HepG2 (cell line): ENCODE data around the gene NECTIN2. TPM values are rescaled to one million over a fixed set of nuclear protein-coding genes. Genes with fewer than 3 reads are reported as not detected.

Experiments used
- FOXK1 ChIP-seq: sonication (generic); formaldehyde crosslinking; IDR thresholded peaks from 2 replicates; pipeline ENCODE4 v1.4.0; 2020; ENCODE audit warnings: low read depth, missing genetic modification reagents, borderline replicate concordance
- FOXO1 ChIP-seq: sonication (generic); formaldehyde crosslinking; IDR thresholded peaks from 2 replicates; pipeline ENCODE4 v1.4.0; 2020; ENCODE audit warnings: missing genetic modification reagents
- SAP130 ChIP-seq: IDR thresholded peaks from 2 replicates; pipeline ENCODE4 v1.6.1; 2016; ENCODE audit warnings: low read depth
- TBX2 ChIP-seq: sonication (generic); formaldehyde crosslinking; IDR thresholded peaks from 2 replicates; pipeline ENCODE4 v1.5.0; 2020; ENCODE audit warnings: missing genetic modification reagents, mild to moderate bottlenecking, borderline replicate concordance
- TEAD3 ChIP-seq: optimal IDR thresholded peaks from 2 replicates; pipeline ENCODE3; 2016; ENCODE audit warnings: borderline replicate concordance
- TOE1 ChIP-seq: sonication (generic); formaldehyde crosslinking; IDR thresholded peaks from 2 replicates; pipeline ENCODE4 v1.4.0; 2020; ENCODE audit warnings: mild to moderate bottlenecking, missing genetic modification reagents
- TP53 ChIP-seq: sonication (generic); formaldehyde crosslinking; conservative IDR thresholded peaks from 2 replicates; pipeline ENCODE4 v1.4.0; 2020; ENCODE audit warnings: missing genetic modification reagents
- ZFP90 ChIP-seq: sonication (generic); formaldehyde crosslinking; IDR thresholded peaks from 2 replicates; pipeline ENCODE4 v1.8.0; 2022; ENCODE audit warnings: missing genetic modification reagents, mild to moderate bottlenecking, inconsistent platforms, borderline replicate concordance
- ZNF329 ChIP-seq: sonication (generic); formaldehyde crosslinking; IDR thresholded peaks from 2 replicates; pipeline ENCODE4 v1.9.0; 2021; ENCODE audit warnings: low read depth, mild to moderate bottlenecking, missing genetic modification reagents
- ZNF484 ChIP-seq: sonication (generic); formaldehyde crosslinking; IDR thresholded peaks from 2 replicates; pipeline ENCODE4 v1.5.1; 2020; ENCODE audit warnings: mild to moderate bottlenecking, low read depth, missing genetic modification reagents, borderline replicate concordance
- ZNF589 ChIP-seq: sonication (generic); formaldehyde crosslinking; conservative IDR thresholded peaks from 2 replicates; pipeline ENCODE4 v1.8.0; 2022; ENCODE audit warnings: mild to moderate bottlenecking, moderate library complexity, missing genetic modification reagents
- ZSCAN12 ChIP-seq: sonication (generic); formaldehyde crosslinking; IDR thresholded peaks from 2 replicates; pipeline ENCODE4 v1.9.0; 2021; ENCODE audit warnings: mild to moderate bottlenecking, missing genetic modification reagents
- polyA plus RNA-seq, 8 experiments: library from polyadenylated mRNA; depleted of rRNA in 3 of 8; stranded (reverse) in 7 of 8; unstranded in 1 of 8; fragments of >200 nt; fragmentation: Illumina TruSeq in 4 of 8; extraction: Trizol in 4 of 8; gene quantifications; 2 replicates each; pipeline versions ENCODE4 v1.2.1 to v1.2.3, GENCODE V29; 2011 to 2016; ENCODE audit warnings: low read depth in 4 of 8, missing spikeins in 1 of 8, mixed read lengths in 1 of 8; ENCODE audit not compliant: insufficient read depth in 1 of 8
- total RNA-seq, 5 experiments: library from RNA; depleted of rRNA; stranded (reverse); fragments of >200 nt; fragmentation: Illumina TruSeq; extraction: Trizol; gene quantifications; 2 replicates each; pipeline ENCODE4 v1.2.3, GENCODE V29; 2016; ENCODE audit warnings: low read depth in 1 of 5
- TF ChIP-seq, protein P1 (sequence below): sonication (generic); formaldehyde crosslinking; IDR thresholded peaks from 2 replicates; pipeline ENCODE4 v1.5.1; 2020; ENCODE audit warnings: mild to moderate bottlenecking, missing genetic modification reagents, moderate library complexity
- TF ChIP-seq, protein P2 (sequence below): sonication (generic); formaldehyde crosslinking; IDR thresholded peaks from 2 replicates; pipeline ENCODE4 v1.8.1; 2023; ENCODE audit warnings: missing genetic modification reagents, inconsistent platforms, borderline replicate concordance
- TF ChIP-seq, protein P3 (sequence below): IDR thresholded peaks from 2 replicates; pipeline ENCODE4 v1.6.1; 2018; ENCODE audit warnings: missing genetic modification reagents, mild to moderate bottlenecking, missing compliant biosample characterization
- TF ChIP-seq, protein P4 (sequence below): sonication (generic); formaldehyde crosslinking; IDR thresholded peaks from 2 replicates; pipeline ENCODE4 v1.4.0; 2020; ENCODE audit warnings: missing genetic modification reagents
- TF ChIP-seq, protein P5 (sequence below): sonication (generic); formaldehyde crosslinking; IDR thresholded peaks from 2 replicates; pipeline ENCODE4 v1.8.0; 2022; ENCODE audit warnings: mild to moderate bottlenecking, missing genetic modification reagents, moderate library complexity
- TF ChIP-seq, protein P6 (sequence below): sonication (generic); formaldehyde crosslinking; IDR thresholded peaks from 2 replicates; pipeline ENCODE4 v1.8.0; 2022; ENCODE audit warnings: mild to moderate bottlenecking, missing genetic modification reagents, moderate library complexity

Gene NECTIN2
- total and polyA plus RNA-seq, 2 of the 13 experiments (the other 11 are each of a cell fraction or from before 2014, with no cell fraction given) = 75.4 to 114 TPM

DNA sequence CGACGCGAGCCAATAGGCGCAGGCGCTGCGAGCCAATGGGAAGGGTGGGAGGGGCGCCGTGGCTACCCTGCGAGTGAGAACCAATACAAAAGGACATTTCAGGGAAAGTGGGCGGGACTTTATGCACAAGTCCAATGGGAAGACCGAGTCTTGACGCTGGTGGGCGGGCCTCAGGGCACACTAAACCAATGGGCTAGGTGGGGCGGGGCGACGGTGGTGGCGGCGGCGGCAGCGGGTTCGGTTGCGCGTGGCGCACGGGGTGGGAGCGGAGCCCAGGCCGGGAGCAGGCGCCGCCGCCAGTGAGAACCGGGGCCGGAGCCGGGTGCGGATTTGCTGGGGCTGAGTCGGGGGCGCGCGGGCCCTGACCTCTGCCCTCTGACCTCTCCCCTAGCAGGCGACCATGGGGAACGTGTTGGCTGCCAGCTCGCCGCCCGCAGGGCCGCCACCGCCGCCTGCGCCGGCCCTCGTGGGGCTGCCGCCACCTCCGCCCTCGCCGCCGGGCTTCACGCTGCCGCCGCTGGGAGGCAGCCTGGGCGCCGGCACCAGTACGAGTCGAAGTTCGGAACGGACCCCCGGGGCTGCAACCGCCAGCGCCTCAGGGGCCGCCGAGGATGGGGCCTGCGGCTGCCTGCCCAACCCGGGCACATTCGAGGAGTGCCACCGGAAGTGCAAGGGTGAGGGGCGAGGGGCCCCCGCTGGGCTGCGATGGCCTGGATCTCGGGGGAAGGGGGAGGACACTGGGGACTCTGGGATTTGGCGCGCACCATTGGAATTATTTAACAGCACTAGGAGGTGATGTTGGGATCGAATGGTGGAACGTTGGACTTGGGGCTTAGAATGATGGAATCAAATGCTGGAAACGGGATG is 45.2 kb downstream of the NECTIN2 start, which contains the start of gene TOMM40 (continued):
- TF ChIP-seq, protein P1, sequence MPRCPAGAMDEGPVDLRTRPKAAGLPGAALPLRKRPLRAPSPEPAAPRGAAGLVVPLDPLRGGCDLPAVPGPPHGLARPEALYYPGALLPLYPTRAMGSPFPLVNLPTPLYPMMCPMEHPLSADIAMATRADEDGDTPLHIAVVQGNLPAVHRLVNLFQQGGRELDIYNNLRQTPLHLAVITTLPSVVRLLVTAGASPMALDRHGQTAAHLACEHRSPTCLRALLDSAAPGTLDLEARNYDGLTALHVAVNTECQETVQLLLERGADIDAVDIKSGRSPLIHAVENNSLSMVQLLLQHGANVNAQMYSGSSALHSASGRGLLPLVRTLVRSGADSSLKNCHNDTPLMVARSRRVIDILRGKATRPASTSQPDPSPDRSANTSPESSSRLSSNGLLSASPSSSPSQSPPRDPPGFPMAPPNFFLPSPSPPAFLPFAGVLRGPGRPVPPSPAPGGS (CRISPR knock-in tag) = peak; percentile 40; the same call in 1 of the 2 replicates
- TF ChIP-seq, protein P2, sequence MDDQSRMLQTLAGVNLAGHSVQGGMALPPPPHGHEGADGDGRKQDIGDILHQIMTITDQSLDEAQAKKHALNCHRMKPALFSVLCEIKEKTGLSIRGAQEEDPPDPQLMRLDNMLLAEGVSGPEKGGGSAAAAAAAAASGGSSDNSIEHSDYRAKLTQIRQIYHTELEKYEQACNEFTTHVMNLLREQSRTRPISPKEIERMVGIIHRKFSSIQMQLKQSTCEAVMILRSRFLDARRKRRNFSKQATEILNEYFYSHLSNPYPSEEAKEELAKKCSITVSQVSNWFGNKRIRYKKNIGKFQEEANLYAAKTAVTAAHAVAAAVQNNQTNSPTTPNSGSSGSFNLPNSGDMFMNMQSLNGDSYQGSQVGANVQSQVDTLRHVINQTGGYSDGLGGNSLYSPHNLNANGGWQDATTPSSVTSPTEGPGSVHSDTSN (CRISPR knock-in tag) = no peak
- TF ChIP-seq TEAD3 (CRISPR knock-in tag) = no peak
- peak; percentile 66 for TF ChIP-seq SAP130 (CRISPR knock-in tag)
- TF ChIP-seq ZFP90 (CRISPR knock-in tag) = no peak
- peak; percentile 62; the same call in 1 of the 2 replicates for TF ChIP-seq FOXK1 (CRISPR knock-in tag)
- TF ChIP-seq TP53 (CRISPR knock-in tag) = no peak
- TF ChIP-seq, protein P3, sequence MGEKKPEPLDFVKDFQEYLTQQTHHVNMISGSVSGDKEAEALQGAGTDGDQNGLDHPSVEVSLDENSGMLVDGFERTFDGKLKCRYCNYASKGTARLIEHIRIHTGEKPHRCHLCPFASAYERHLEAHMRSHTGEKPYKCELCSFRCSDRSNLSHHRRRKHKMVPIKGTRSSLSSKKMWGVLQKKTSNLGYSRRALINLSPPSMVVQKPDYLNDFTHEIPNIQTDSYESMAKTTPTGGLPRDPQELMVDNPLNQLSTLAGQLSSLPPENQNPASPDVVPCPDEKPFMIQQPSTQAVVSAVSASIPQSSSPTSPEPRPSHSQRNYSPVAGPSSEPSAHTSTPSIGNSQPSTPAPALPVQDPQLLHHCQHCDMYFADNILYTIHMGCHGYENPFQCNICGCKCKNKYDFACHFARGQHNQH = 0 out of 2 replicates have a peak, but pooled peaks have one; percentile 12
- peak; percentile 7; the same call in 1 of the 2 replicates for TF ChIP-seq TBX2 (CRISPR knock-in tag)
- TF ChIP-seq ZNF589 = 0 out of 2 replicates have a peak, but pooled peaks have one; percentile 67
- TF ChIP-seq ZNF484 (CRISPR knock-in tag) = no peak; the same call in 1 of the 2 replicates
- TF ChIP-seq, protein P4, sequence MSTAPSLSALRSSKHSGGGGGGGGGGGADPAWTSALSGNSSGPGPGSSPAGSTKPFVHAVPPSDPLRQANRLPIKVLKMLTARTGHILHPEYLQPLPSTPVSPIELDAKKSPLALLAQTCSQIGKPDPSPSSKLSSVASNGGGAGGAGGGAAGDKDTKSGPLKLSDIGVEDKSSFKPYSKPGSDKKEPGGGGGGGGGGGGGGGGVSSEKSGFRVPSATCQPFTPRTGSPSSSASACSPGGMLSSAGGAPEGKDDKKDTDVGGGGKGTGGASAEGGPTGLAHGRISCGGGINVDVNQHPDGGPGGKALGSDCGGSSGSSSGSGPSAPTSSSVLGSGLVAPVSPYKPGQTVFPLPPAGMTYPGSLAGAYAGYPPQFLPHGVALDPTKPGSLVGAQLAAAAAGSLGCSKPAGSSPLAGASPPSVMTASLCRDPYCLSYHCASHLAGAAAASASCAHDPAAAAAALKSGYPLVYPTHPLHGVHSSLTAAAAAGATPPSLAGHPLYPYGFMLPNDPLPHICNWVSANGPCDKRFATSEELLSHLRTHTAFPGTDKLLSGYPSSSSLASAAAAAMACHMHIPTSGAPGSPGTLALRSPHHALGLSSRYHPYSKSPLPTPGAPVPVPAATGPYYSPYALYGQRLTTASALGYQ (CRISPR knock-in tag) = no peak
- TF ChIP-seq FOXO1 = no peak
- TF ChIP-seq, protein P5, sequence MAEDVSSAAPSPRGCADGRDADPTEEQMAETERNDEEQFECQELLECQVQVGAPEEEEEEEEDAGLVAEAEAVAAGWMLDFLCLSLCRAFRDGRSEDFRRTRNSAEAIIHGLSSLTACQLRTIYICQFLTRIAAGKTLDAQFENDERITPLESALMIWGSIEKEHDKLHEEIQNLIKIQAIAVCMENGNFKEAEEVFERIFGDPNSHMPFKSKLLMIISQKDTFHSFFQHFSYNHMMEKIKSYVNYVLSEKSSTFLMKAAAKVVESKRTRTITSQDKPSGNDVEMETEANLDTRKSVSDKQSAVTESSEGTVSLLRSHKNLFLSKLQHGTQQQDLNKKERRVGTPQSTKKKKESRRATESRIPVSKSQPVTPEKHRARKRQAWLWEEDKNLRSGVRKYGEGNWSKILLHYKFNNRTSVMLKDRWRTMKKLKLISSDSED (CRISPR knock-in tag) = no peak
- TF ChIP-seq, protein P6, sequence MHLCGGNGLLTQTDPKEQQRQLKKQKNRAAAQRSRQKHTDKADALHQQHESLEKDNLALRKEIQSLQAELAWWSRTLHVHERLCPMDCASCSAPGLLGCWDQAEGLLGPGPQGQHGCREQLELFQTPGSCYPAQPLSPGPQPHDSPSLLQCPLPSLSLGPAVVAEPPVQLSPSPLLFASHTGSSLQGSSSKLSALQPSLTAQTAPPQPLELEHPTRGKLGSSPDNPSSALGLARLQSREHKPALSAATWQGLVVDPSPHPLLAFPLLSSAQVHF (CRISPR knock-in tag) = 0 out of 2 replicates have a peak, but pooled peaks have one; percentile 19
- TF ChIP-seq ZNF329 (CRISPR knock-in tag) = no peak
- TF ChIP-seq ZSCAN12 (CRISPR knock-in tag) = no peak
- TF ChIP-seq TOE1 (CRISPR knock-in tag) = no peak
